ENCODE results near the gene BEGAIN.

DNA sequence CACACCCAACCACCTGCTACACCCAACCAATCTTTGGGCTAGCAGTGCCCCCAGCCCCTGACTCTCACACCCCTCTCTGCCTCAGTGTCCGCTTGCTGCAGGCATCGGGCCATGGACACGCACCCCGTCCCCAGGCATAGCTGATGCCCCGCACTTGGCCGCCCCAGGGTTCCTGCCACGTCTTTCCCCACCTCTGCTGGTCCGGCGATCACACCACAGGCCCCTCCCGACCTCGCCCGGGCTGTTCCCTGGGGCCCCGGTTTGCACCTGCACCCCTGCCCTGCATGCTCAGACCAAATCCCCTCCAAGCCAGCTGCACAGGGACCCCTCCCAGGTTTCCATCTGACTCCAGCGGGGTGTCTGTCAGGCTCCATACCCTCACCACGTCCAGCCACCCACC is 38.3 kb downstream of the BEGAIN start:
- TF ChIP-seq, protein P1, sequence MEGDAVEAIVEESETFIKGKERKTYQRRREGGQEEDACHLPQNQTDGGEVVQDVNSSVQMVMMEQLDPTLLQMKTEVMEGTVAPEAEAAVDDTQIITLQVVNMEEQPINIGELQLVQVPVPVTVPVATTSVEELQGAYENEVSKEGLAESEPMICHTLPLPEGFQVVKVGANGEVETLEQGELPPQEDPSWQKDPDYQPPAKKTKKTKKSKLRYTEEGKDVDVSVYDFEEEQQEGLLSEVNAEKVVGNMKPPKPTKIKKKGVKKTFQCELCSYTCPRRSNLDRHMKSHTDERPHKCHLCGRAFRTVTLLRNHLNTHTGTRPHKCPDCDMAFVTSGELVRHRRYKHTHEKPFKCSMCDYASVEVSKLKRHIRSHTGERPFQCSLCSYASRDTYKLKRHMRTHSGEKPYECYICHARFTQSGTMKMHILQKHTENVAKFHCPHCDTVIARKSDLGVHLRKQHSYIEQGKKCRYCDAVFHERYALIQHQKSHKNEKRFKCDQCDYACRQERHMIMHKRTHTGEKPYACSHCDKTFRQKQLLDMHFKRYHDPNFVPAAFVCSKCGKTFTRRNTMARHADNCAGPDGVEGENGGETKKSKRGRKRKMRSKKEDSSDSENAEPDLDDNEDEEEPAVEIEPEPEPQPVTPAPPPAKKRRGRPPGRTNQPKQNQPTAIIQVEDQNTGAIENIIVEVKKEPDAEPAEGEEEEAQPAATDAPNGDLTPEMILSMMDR (IDR thresholded peaks at IDR 0.05) = no peak
- TF ChIP-seq POLR2A (IDR thresholded peaks at IDR 0.05) = no peak
